CD4-positive, alpha-beta T cell (primary cell): ENCODE data around the gene VEZF1. TPM values are rescaled to one million over a fixed set of nuclear protein-coding genes. Genes with fewer than 3 reads are reported as not detected.

Experiments
- ATAC-seq: fragments of 200-7000 bp; cut with Tn5 transposase; one replicate; pipeline ENCODE4 v1.10.0; 2022; ENCODE audit warnings: mild to moderate bottlenecking; ENCODE audit not compliant: poor library complexity
- CTCF ChIA-PET: fragments of 350-600 bp; sonication (Branson Sonifier 250); formaldehyde crosslinking; loops from one replicate; lab custom pipeline; 2021; ENCODE audit warnings: antibody characterized with exemption, inconsistent platforms; lab: Charles Lee
- POLR2A ChIA-PET: fragments of 350-600 bp; sonication (Branson Sonifier 250); formaldehyde crosslinking; loops from one replicate; lab custom pipeline; 2021; ENCODE audit warnings: antibody characterized with exemption, inconsistent platforms; lab: Charles Lee
- DNase-seq, 14 experiments: peaks; one replicate each; pipeline ENCODE4 v3.0.0-alpha.2; 2013 to 2020; ENCODE audit warnings: mixed read lengths in 2 of 14
- H3K27ac ChIP-seq, 2 donors: one replicate each; pipeline versions ENCODE4 v1.5.1 to v1.7.0; 2013; ENCODE audit warnings: low read length in 2 of 2, low read depth in 1 of 2, mild to moderate bottlenecking in 1 of 2
- H3K27me3 ChIP-seq, 2 experiments: 1 replicate in 1 of 2; 2 replicates in 1 of 2; pipeline versions ENCODE4 v1.6.1 to v1.7.0; 2013; ENCODE audit warnings: low read length in 2 of 2, control low read depth in 1 of 2, mild to moderate bottlenecking in 1 of 2, moderate library complexity in 1 of 2; ENCODE audit not compliant: insufficient read depth in 2 of 2, control insufficient read depth in 1 of 2
- H3K36me3 ChIP-seq: one replicate; pipeline ENCODE4 v1.6.1; 2013; ENCODE audit warnings: low read length, control low read depth; ENCODE audit not compliant: insufficient read depth
- H3K4me1 ChIP-seq: one replicate; pipeline ENCODE4 v1.6.1; 2013; ENCODE audit warnings: low read length, control low read depth; ENCODE audit not compliant: insufficient read depth
- H3K4me3 ChIP-seq: one replicate; pipeline ENCODE4 v1.5.1; 2013; ENCODE audit warnings: mild to moderate bottlenecking, low read length, moderate library complexity
- H3K9me3 ChIP-seq, 2 experiments: 1 replicate in 1 of 2; 2 replicates in 1 of 2; pipeline versions ENCODE4 v1.6.1 to v1.7.0; 2013; ENCODE audit warnings: low read length in 2 of 2, mild to moderate bottlenecking in 2 of 2, control low read depth in 1 of 2, moderate library complexity in 1 of 2; ENCODE audit not compliant: control insufficient read depth in 1 of 2, insufficient read depth in 1 of 2
- H3K27ac Mint-ChIP-seq: one replicate; pipeline ENCODE4 v1.8.0; 2020; ENCODE audit warnings: mixed read lengths
- H3K27me3 Mint-ChIP-seq: one replicate; pipeline ENCODE4 v1.8.0; 2021; ENCODE audit warnings: mixed read lengths
- H3K36me3 Mint-ChIP-seq: one replicate; pipeline ENCODE4 v1.8.0; 2021; ENCODE audit warnings: low read depth, mixed read lengths
- H3K4me1 Mint-ChIP-seq: one replicate; pipeline ENCODE4 v1.8.0; 2021; ENCODE audit warnings: low read depth, mixed read lengths
- H3K4me3 Mint-ChIP-seq: one replicate; pipeline ENCODE4 v1.8.0; 2020; ENCODE audit warnings: mild to moderate bottlenecking, mixed read lengths
- H3K9me3 Mint-ChIP-seq: one replicate; pipeline ENCODE4 v1.8.0; 2020; ENCODE audit warnings: mixed read lengths
- CTCF ChIP-seq: fragments of 200-600 bp; IDR thresholded peaks from one replicate; pipeline ENCODE4 v1.8.0; 2022; ENCODE audit warnings: antibody characterized with exemption, mild to moderate bottlenecking
- intact Hi-C, 2 experiments: fragments of 100-400 bp; cut with DNase I in 1 of 2; cut with micrococcal nuclease in 1 of 2; formaldehyde crosslinking; loops; one replicate each; pipeline versions ENCODE4 v1.15.1 to v1.9.0; 2023 to 2025; cut with DNase I, micrococcal nuclease
- total RNA-seq, 174 experiments: library from RNA in 2 of 174; stranded (reverse) in 2 of 174; gene quantifications; one replicate each; pipeline ENCODE4 v1.2.3 and lab custom pipeline; 2021 to 2026

VEZF1 gene
- total RNA-seq, 2 experiments from 2014 or later = 41.6 to 41.7 TPM

- H3K4me3 ChIP-seq = no peak overlapping the region
- ChIA-PET POLR2A (interaction anchor here (1.0 to 8.1 kb wide), 4 partner anchors 8 to 141 kb away, joined by 3 to 94 read pairs (median 22); partner anchors contain the start of genes MRPS23 and SRSF1), CTCF (interaction anchor here (1.3 to 2.5 kb wide), 3 partner anchors 9 to 99 kb away, joined by 3 to 16 read pairs (median 7); no protein-coding TSS in a partner anchor)
- H3K27ac Mint-ChIP-seq = peak overlapping the region; percentile 58
- no peaks in the 10 kb centered on the region for H3K9me3 Mint-ChIP-seq
- no peaks in the 10 kb centered on the region for H3K36me3 ChIP-seq
- H3K27me3 ChIP-seq = no peaks in the 10 kb centered on the region
- no peak overlapping the region for H3K4me3 Mint-ChIP-seq
- no peaks in the 10 kb centered on the region for H3K9me3 ChIP-seq
- peaks cover 29% of the 10 kb centered on the region for H3K4me1 ChIP-seq
- no peak overlapping the region for H3K27ac ChIP-seq
- ATAC-seq = no peak
- peaks cover 59% of the 10 kb centered on the region for H3K4me1 Mint-ChIP-seq
- peaks cover 18% of the 10 kb centered on the region for H3K36me3 Mint-ChIP-seq
- TF ChIP-seq CTCF = no peak
- no peaks in the 10 kb centered on the region for H3K27me3 Mint-ChIP-seq
- intact Hi-C loops = loop anchor here (10.0 kb wide), 2 partner anchors 343 to 737 kb away; partner anchors contain the start of gene MSI2 (in 1 of the 2)
- no peak for DNase-seq
These were observed 3.5 kb upstream of the VEZF1 start for GRCh38 chr17:57991537-57991936.

DNA sequence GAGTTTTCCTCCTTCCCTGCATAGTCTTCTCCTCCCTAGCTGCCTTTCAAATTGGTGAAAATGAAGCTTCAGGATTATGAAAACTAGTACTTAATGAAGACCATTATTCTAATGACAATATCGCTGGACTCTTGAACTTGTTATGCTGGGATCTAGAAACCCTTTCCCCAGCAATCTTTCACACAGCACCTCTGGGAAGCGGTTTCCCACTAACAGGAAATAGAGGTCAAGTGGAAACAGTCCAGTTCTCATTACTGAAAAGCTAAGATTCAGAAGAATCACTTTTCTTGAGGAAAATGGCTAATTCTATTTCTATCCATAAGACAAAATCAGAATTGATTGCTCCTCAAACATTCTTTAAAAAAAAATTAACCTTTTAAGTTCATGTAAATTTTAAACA lies 2.0 kb upstream of the VEZF1 start:
- Mint-ChIP-seq H3K4me1 (peaks cover 67% of the 10 kb centered on the region), H3K27ac (peak overlapping the region; percentile 97), H3K4me3 (peak overlapping the region; percentile 97), H3K27me3 (no peaks in the 10 kb centered on the region), H3K9me3 (no peaks in the 10 kb centered on the region), H3K36me3 (peaks cover 30% of the 10 kb centered on the region)
- ChIA-PET POLR2A (interaction anchor here (1.1 to 8.1 kb wide), 4 partner anchors 10 to 140 kb away, joined by 3 to 94 read pairs (median 22); partner anchors contain the start of genes DYNLL2, MRPS23 and SRSF1), CTCF (interaction anchor here (1.3 to 2.5 kb wide), 2 partner anchors 10 to 34 kb away, joined by 3 to 16 read pairs; no protein-coding TSS in a partner anchor)
- Histone ChIP-seq H3K9me3 (no peaks in the 10 kb centered on the region), H3K4me1 (peaks cover 27% of the 10 kb centered on the region), H3K27ac (no peak overlapping the region), H3K36me3 (peaks cover 4% of the 10 kb centered on the region), H3K4me3 (no peak overlapping the region), H3K27me3 (no peaks in the 10 kb centered on the region)
- TF ChIP-seq CTCF = no peak
- intact Hi-C loops = loop anchor here (10.0 kb wide), 2 partner anchors 345 to 735 kb away; partner anchors contain the start of gene MSI2 (in 1 of the 2)
- ATAC-seq = no peak
- DNase-seq = no peak

DNA sequence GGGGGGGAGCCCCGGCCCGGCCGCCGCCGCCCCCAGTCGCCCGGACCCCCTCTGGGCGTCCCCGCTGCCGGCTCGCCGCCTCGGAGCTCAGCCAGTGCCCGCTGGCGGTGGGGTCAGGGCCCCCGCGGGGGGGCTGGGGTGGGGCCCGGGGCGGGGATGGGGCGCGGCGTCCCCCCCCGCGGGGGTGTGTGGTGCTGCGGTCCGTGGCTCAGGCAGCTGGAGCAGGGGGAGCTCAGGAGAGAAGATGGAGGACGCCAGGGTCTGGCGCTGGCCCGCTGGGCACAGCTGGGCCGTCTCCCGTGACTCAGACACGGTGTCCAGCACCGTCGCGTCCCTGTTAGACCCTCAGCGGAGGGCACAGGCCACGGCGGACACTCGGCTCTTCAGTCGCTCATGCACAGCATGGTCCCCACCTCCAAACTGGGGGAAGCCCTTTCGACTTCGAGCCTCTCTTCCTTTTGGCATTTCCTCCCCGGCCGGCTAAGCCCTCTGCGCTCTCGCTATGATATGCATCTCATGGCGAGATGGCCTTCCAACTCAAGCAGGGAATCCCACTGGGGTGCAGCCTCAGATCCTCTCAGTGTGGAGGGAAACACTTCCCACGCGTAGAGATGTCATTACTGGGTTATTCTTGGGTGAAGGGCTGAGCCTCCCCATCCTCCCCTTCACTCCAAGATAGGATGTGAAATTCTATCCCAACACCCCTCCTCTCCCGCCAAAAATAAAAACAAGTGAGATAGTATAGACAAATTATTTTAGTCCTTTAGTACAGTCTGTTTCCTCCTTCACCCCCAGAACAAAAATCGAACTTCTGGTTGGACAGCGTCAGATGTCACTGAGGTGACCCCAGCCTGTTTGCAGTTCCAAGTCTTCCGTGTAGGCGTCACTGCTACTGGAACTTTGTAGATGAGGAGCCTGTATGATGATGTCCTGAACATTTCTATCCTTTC lies 522 bp upstream of the VEZF1 start:
- ATAC-seq (peak; percentile 69), DNase-seq (peak in 9 of 14 experiments; percentile 51 to 84 (median 65))
- H3K9me3 Mint-ChIP-seq = no peaks in the 10 kb centered on the region
- peaks cover 67% of the 10 kb centered on the region for H3K4me1 Mint-ChIP-seq
- peaks cover 8% of the 10 kb centered on the region for H3K36me3 ChIP-seq
- H3K9me3 ChIP-seq = no peaks in the 10 kb centered on the region
- H3K27me3 Mint-ChIP-seq = no peaks in the 10 kb centered on the region
- H3K36me3 Mint-ChIP-seq = peaks cover 44% of the 10 kb centered on the region
- H3K27me3 ChIP-seq = no peaks in the 10 kb centered on the region
- intact Hi-C loops = loop anchor here (5.0 kb wide), 3 partner anchors 36 to 364 kb away; partner anchors contain the start of genes DYNLL2 (in 1 of the 2) and SUPT4H1 (in 1 of the 2)
- H3K27ac Mint-ChIP-seq = peak overlapping the region; percentile 97
- H3K4me1 ChIP-seq = peaks cover 24% of the 10 kb centered on the region
- peak overlapping the region; percentile 78 for H3K4me3 ChIP-seq
- peak overlapping the region in 1 of 2 donors; percentile 65 for H3K27ac ChIP-seq
- CTCF ChIA-PET = interaction anchor here (1.0 kb wide), 1 partner anchor 33 kb away, joined by 3 read pairs; the partner anchor contains the start of gene CUEDC1
- POLR2A ChIA-PET = interaction anchor here (0.8 to 8.1 kb wide), 16 partner anchors 8 to 903 kb away, joined by 3 to 94 read pairs (median 5); partner anchors contain the start of genes AKAP1, CUEDC1, DYNLL2 and MRPS23
- H3K4me3 Mint-ChIP-seq = peak overlapping the region; percentile 97
- no peak for TF ChIP-seq CTCF
